Astrocyte (in vitro differentiated cells and primary cell): ENCODE measurements around the gene UCP2.

Source experiments
- EZH2 ChIP-seq: IDR thresholded peaks from 2 replicates; pipeline ENCODE4 v1.6.1; 2012; ENCODE audit warnings: mild to moderate bottlenecking, low read length, inconsistent platforms; ENCODE audit not compliant: insufficient read depth
- TF ChIP-seq, protein P1 (sequence below): IDR thresholded peaks from 2 replicates; pipeline ENCODE4 v1.5.1; 2011; ENCODE audit warnings: low read depth, mild to moderate bottlenecking, inconsistent platforms, low read length, moderate library complexity; ENCODE audit not compliant: insufficient read depth

DNA sequence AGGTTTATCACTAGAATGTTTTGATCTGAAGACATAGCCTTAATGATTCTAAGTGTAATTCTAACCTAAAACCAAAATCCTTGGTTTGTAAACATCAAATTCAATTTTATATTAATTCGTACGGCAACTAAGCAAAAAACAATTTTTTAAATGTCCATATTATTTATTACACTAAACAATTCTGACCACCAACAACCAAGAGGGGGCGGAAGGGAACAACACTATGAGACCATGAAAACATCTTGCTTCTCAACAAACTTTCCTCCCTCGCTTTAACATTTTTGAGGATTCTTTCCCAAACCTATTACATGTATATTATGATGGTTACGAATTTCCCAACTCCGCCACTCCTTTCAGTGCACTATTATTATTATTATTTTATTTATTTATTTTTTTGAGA is 6.5 kb upstream of the UCP2 start:
- TF ChIP-seq, protein P1, sequence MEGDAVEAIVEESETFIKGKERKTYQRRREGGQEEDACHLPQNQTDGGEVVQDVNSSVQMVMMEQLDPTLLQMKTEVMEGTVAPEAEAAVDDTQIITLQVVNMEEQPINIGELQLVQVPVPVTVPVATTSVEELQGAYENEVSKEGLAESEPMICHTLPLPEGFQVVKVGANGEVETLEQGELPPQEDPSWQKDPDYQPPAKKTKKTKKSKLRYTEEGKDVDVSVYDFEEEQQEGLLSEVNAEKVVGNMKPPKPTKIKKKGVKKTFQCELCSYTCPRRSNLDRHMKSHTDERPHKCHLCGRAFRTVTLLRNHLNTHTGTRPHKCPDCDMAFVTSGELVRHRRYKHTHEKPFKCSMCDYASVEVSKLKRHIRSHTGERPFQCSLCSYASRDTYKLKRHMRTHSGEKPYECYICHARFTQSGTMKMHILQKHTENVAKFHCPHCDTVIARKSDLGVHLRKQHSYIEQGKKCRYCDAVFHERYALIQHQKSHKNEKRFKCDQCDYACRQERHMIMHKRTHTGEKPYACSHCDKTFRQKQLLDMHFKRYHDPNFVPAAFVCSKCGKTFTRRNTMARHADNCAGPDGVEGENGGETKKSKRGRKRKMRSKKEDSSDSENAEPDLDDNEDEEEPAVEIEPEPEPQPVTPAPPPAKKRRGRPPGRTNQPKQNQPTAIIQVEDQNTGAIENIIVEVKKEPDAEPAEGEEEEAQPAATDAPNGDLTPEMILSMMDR: no peak
- no peak for TF ChIP-seq EZH2
